ENCODE measurements around the gene PCGF3.

The PCGF3 gene

GRCh38 chr4:784401-785331 lies 79.0 kb downstream of the PCGF3 start:
- no peak for DNase-seq (ENCODE audit: low read depth in 2 of 2)

GRCh38 chr4:785332-786073 lies 79.9 kb downstream of the PCGF3 start:
- DNase-seq (ENCODE audit: low read depth in 2 of 2) = no peak

- DNase-seq (ENCODE audit: low read depth in 2 of 2) = no peak
These were observed 80.6 kb downstream of the PCGF3 start for GRCh38 chr4:786074-786741.

GRCh38 chr4:786861-787300 lies 81.2 kb downstream of the PCGF3 start:
- no peak for DNase-seq (ENCODE audit: low read depth in 2 of 2)

GRCh38 chr4:787561-787981 lies 81.9 kb downstream of the PCGF3 start:
- DNase-seq (ENCODE audit: low read depth in 2 of 2) = no peak

GRCh38 chr4:788006-788635 lies 82.5 kb downstream of the PCGF3 start:
- DNase-seq (ENCODE audit: low read depth in 2 of 2) = no peak

- no peak for DNase-seq (ENCODE audit: low read depth in 2 of 2)
These were observed 83.1 kb downstream of the PCGF3 start for GRCh38 chr4:788636-789297.

- no peak for DNase-seq (ENCODE audit: low read depth in 2 of 2)
These were observed 84.2 kb downstream of the PCGF3 start for GRCh38 chr4:789571-790465.

GRCh38 chr4:790466-790820 lies 84.8 kb downstream of the PCGF3 start:
- no peak for DNase-seq (ENCODE audit: low read depth in 2 of 2)

- DNase-seq (ENCODE audit: low read depth in 2 of 2) = no peak
These were observed 85.7 kb downstream of the PCGF3 start for GRCh38 chr4:791252-791897.

GRCh38 chr4:791898-792625 lies 86.4 kb downstream of the PCGF3 start:
- peak in 1 of 2 donors; percentile 32 for DNase-seq (ENCODE audit: low read depth in 2 of 2)

GRCh38 chr4:792626-793092 lies 87.0 kb downstream of the PCGF3 start:
- no peak for DNase-seq (ENCODE audit: low read depth in 2 of 2)

GRCh38 chr4:793093-793861 lies 87.6 kb downstream of the PCGF3 start:
- no peak for DNase-seq (ENCODE audit: low read depth in 2 of 2)

- DNase-seq (ENCODE audit: low read depth in 2 of 2) = no peak
These were observed 88.4 kb downstream of the PCGF3 start for GRCh38 chr4:793941-794621.

- DNase-seq (ENCODE audit: low read depth in 2 of 2) = no peak
These were observed 89.5 kb downstream of the PCGF3 start for GRCh38 chr4:794900-795725.

- no peak for DNase-seq (ENCODE audit: low read depth in 2 of 2)
These were observed 90.1 kb downstream of the PCGF3 start for GRCh38 chr4:795726-796119.

- DNase-seq (ENCODE audit: low read depth in 2 of 2) = no peak
These were observed 90.6 kb downstream of the PCGF3 start for GRCh38 chr4:796206-796605.
